Stimulated activated CD4-positive, alpha-beta T cell treated with anti-CD3 and anti-CD28 coated beads, Interleukin-15, amount 100 ng/mL, for 48 hours (primary cell): ENCODE measurements around the gene FOXN1.
"Not testable (repeated sequence)": the region's sequence is repeated elsewhere in the genome, so short reads cannot be mapped to it uniquely, and the experiment has no call there.

ENCODE experiments used
- DNase-seq, 2 donors: peaks; one replicate each; pipeline ENCODE4 v3.0.0-alpha.2; 2020; ENCODE audit warnings: low read depth in 2 of 2

The FOXN1 gene

GRCh38 chr17:28574526-28574925 is 68.4 kb downstream of the FOXN1 start:
- no peak for DNase-seq

GRCh38 chr17:28575126-28575795 is 69.1 kb downstream of the FOXN1 start:
- DNase-seq = no peak

DNA sequence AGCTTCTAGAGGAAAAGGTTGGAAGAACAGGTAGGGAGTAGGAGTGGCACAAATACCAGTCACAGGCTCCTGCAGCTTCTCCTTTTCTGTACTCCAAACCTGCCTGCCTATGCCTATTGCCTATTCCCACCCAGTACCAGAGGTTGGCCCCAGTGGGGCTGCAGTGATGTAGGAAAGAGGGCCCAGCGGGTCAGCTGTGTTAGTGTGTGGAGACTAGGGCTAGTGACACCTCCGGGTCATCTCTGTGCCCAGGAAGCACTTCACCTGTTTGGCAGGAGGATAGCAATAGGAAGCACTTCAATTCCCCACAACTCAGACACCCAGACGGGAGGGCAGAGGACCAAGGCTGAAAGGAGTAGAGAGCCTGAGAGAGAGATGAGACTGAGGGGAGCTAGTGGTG is 69.9 kb downstream of the FOXN1 start:
- DNase-seq = not testable (repeated sequence)

DNA sequence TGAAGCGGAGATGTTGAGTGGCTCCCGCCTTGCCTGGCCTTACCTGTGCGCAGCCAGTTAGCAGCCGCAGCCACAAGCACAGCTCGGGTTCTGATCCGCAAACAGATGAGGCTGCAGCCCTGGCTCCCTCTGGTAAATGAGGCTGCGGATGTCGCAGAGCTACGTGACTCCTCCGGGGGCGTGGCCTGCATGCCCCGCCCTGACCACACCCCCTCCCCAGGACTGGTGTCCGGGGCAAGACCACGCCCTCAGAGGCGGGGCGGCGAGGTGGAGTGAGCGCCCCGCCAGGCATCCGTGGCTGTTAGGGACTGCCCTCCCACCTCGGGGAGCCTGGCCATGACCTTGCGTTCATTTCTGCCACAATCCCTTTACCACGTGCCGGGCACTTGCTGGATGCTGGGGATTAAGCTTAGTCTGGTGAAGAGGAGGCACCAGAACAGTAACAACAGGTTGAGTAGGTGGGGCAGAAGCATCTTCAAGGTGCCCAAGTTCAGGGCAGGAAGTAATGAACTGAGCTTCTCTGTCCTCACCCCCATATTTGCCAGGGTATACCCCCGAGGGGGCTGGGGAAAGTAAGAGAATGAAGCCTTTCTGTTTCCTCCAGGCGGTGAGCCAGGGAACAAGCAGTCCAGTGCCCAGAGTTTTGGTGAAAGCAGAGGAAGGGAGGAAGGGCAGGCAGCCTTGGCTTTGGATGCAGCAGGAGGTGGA is 70.8 kb downstream of the FOXN1 start, which contains the start of gene ALDOC:
ALDOC (minus strand) TSS at position 138 of the 708 bp plus-strand sequence. CDS start 1,363 bp downstream, outside the sequence.
- DNase-seq = peak; percentile 94 to 99

- no peak for DNase-seq
Observed at GRCh38 chr17:28577466-28577824, 71.3 kb downstream of the FOXN1 start.

DNA sequence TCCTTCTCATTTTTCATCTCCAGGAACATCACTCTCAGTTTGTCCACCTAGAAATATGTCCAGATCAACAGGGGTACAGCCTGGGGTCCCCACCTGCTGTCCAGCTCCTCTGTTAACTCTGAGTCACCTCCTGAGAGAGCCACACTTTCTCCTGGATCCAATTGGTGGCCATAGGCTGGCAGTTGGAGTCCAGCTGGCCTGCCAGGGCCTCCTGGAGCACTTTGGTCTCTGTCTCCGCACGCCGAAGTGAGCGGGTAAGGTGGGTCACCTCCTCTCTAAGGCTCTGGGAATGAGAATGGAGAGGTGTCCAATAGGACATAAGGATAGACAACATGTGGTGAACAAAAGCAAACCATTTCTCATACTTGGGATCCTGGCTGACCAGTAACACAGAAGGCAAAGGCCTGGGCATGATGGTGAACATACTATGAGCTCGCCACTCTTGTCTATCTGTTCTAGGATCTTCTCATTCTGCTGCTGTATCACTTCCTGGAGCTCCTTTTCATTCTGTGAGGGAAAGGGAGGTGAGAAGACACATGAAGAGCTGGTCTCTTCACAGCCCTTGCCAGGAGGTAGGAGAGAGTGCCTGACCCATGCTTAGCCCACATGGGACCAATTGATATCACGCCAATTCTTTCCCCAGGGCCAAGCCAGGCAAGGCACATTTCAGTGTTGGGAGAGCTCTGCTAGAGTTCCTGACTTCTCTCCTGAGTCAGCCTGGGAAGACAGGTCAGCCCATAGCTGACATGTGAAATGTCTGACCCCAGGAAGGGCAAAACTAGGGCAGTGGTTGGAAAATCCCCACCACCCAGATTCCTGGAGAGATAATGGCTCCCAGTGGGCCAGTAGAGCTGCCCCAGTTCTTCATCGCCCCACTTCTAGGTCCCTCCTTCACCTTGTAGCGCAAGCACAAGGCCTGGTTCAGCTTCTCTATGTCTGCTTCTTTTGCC is 72.4 kb downstream of the FOXN1 start:
- no peak for DNase-seq

- peak in 1 of 2 donors; percentile 36 for DNase-seq
Observed at GRCh38 chr17:28579526-28579925, 73.4 kb downstream of the FOXN1 start.

GRCh38 chr17:28580959-28581358 is 74.8 kb downstream of the FOXN1 start:
- DNase-seq = no peak

- no peak for DNase-seq
Observed at GRCh38 chr17:28582513-28582912, 76.4 kb downstream of the FOXN1 start.

- no peak for DNase-seq
Observed at GRCh38 chr17:28584434-28584833, 78.3 kb downstream of the FOXN1 start.

DNA sequence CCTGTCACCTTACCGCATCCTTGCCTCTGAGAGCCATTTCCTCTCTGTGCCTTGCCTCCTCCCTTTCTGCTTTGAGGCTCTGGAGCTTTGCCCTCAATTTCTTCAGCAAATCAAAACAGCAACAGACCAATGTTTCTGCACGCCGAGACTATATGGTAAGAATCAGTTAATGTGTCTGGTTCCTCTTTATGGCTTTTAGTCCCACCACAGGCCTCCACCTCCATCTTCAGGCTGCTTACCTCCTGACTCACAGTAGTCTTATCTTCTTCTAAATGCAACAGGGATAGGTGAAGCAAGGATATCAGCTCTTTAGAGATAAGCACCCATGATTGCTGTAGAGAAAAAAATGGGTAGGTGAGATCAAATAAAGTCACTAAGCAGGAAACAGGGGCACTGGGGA is 79.7 kb downstream of the FOXN1 start:
- DNase-seq = no peak
